Kidney (tissue), 14 donors: ENCODE data around the gene TBC1D10A. TPM values are rescaled to one million over a fixed set of nuclear protein-coding genes. Genes with fewer than 3 reads are reported as not detected.

Experiments used
- DNase-seq, 5 donors: peaks; one replicate each; pipeline ENCODE4 v3.0.0-alpha.2; 2013 to 2020
- FAIRE-seq: peaks from 2 replicates; lab custom pipeline; 2012; peaks lifted over from hg19 to GRCh38; lab: Jason Lieb, UNC
- H3K27ac ChIP-seq, 2 donors: one replicate each; pipeline ENCODE4 v1.7.0; 2013; ENCODE audit warnings: low read depth in 2 of 2, low read length in 2 of 2, inconsistent platforms in 1 of 2
- H3K27me3 ChIP-seq: one replicate; pipeline ENCODE4 v1.7.1; 2013; ENCODE audit warnings: low read length, inconsistent platforms; ENCODE audit not compliant: control insufficient read depth, insufficient read depth
- H3K36me3 ChIP-seq, 3 donors: one replicate each; pipeline versions ENCODE4 v1.7.0 to v1.7.1; 2013; ENCODE audit warnings: low read length in 3 of 3, control low read depth in 1 of 3, inconsistent platforms in 1 of 3; ENCODE audit not compliant: insufficient read depth in 3 of 3, control insufficient read depth in 2 of 3
- H3K4me1 ChIP-seq, 3 donors: one replicate each; pipeline versions ENCODE4 v1.7.0 to v1.7.1; 2013; ENCODE audit warnings: low read length in 3 of 3, inconsistent platforms in 1 of 3, low read depth in 1 of 3; ENCODE audit not compliant: control insufficient read depth in 2 of 3, insufficient read depth in 2 of 3
- H3K4me3 ChIP-seq, 3 donors: one replicate each; pipeline versions ENCODE4 v1.7.0 to v1.8.1; 2013; ENCODE audit warnings: low read length in 3 of 3, control low read depth in 1 of 3, inconsistent platforms in 1 of 3
- H3K9ac ChIP-seq, 3 donors: one replicate each; pipeline versions ENCODE4 v1.7.0 to v1.7.1; 2013; ENCODE audit warnings: low read length in 3 of 3, control low read depth in 1 of 3, inconsistent platforms in 1 of 3
- H3K9me3 ChIP-seq, 3 donors: one replicate each; pipeline versions ENCODE4 v1.7.0 to v1.7.1; 2013; ENCODE audit warnings: low read length in 3 of 3, control low read depth in 1 of 3, inconsistent platforms in 1 of 3; ENCODE audit not compliant: control insufficient read depth in 2 of 3, insufficient read depth in 1 of 3
- CTCF ChIP-seq: IDR thresholded peaks from 3 replicates; pipeline ENCODE4 v1.5.1; 2012; ENCODE audit warnings: mild to moderate bottlenecking, moderate library complexity, borderline replicate concordance; ENCODE audit not compliant: insufficient read depth; ENCODE audit errors: extremely low read depth
- intact Hi-C: fragments of 100-400 bp; cut with DNase I; formaldehyde crosslinking; loops from one replicate; pipeline ENCODE4 v1.11.1; 2022
- polyA plus RNA-seq: library from polyadenylated mRNA; stranded (reverse); fragments of 350-450 nt; fragmentation: Illumina TruSeq; extraction: RNeasy Lipid Tissue Mini Kit (QIAGEN cat#74804); gene quantifications from one replicate; pipeline ENCODE4 v1.2.3, GENCODE V29; 2014; ENCODE audit warnings: low read depth, low replicate concordance; ENCODE audit not compliant: insufficient read depth
- total RNA-seq: library from RNA; stranded (reverse); fragmentation: NEBNext Ultra II Directional; extraction: Animal tissue kit (Norgen Biotek cat#: 25700); gene quantifications from one replicate; pipeline ENCODE4 v1.2.1, GENCODE V29; 2021
- donor health status: control.
- donor health status: control.
- donor health status: control.
- donor health status: control.
- donor health status: control.
- donor health status: DM: yes; HTN: yes; CAD: no.
- donor health status: Normal renal cell carcinoma (clear cell type).

The TBC1D10A gene
- total and polyA plus RNA-seq, 2 donors from 2014 or later, result 31.0 to 34.5 TPM

GRCh38 chr22:30279046-30279788 is 47.5 kb downstream of the TBC1D10A start:
- H3K27ac ChIP-seq, result no peak overlapping the region
- intact Hi-C loops, result no loop called here
- no peak overlapping the region for H3K4me3 ChIP-seq
- TF ChIP-seq CTCF, result no peak
- no peak for DNase-seq
- H3K27me3 ChIP-seq, result no peaks in the 10 kb centered on the region
- no peak overlapping the region for H3K9ac ChIP-seq
- no peaks in the 10 kb centered on the region for H3K36me3 ChIP-seq
- peaks cover 0 to 10% (median 0%) of the 10 kb centered on the region in 3 donors for H3K4me1 ChIP-seq
- H3K9me3 ChIP-seq, result no peaks in the 10 kb centered on the region
- no peak for FAIRE-seq

- Histone ChIP-seq H3K27ac (peak overlapping the region; percentile 9 to 34), H3K4me1 (peaks cover 0 to 10% (median 0%) of the 10 kb centered on the region in 3 donors), H3K36me3 (no peaks in the 10 kb centered on the region), H3K4me3 (no peak overlapping the region), H3K27me3 (no peaks in the 10 kb centered on the region), H3K9ac (no peak overlapping the region), H3K9me3 (no peaks in the 10 kb centered on the region)
- no peak for TF ChIP-seq CTCF
- FAIRE-seq (no peak), DNase-seq (peak in 2 of 5 donors; percentile 43 to 74)
- intact Hi-C loops, result no loop called here
Observed at GRCh38 chr22:30277547-30278344, 49.0 kb downstream of the TBC1D10A start.

- H3K9me3 ChIP-seq, result no peaks in the 10 kb centered on the region
- no peak overlapping the region for H3K9ac ChIP-seq
- intact Hi-C loops, result no loop called here
- peaks cover 0 to 8% (median 0%) of the 10 kb centered on the region in 3 donors for H3K4me1 ChIP-seq
- no peaks in the 10 kb centered on the region for H3K27me3 ChIP-seq
- DNase-seq, result no peak
- no peak for FAIRE-seq
- no peak for TF ChIP-seq CTCF
- H3K4me3 ChIP-seq, result no peak overlapping the region
- H3K27ac ChIP-seq, result no peak overlapping the region
- H3K36me3 ChIP-seq, result no peaks in the 10 kb centered on the region
Observed at GRCh38 chr22:30276039-30276438, 50.7 kb downstream of the TBC1D10A start.
